Measurements from ENCODE around the gene UBTD1.

UBTD1 gene

GRCh38 chr10:97498841-97499560 lies at the start of gene UBTD1:
Gene UBTD1, plus strand, starts transcription at chr10:97498924. Its CDS starts 280 bp downstream, at chr10:97499204.
- Histone ChIP-seq H3K9ac (ENCODE audit: low read depth in 1 of 2, low read length in 2 of 2) (peak within 1 kb of the TSS; percentile 87 to 95), H3K27ac (ENCODE audit: low read depth in 2 of 2, low read length in 2 of 2) (peak within 1 kb of the TSS; percentile 90), H3K27me3 (ENCODE audit: control insufficient read depth in 2 of 2, insufficient read depth in 2 of 2, low read length in 2 of 2) (peaks cover 0 to 13% of the 10 kb centered on the region in 2 donors), H3K4me3 (ENCODE audit: low read length in 2 of 2) (peak within 1 kb of the TSS; percentile 97 to 99), H3K36me3 (ENCODE audit: control insufficient read depth in 2 of 2, insufficient read depth in 2 of 2, low read length in 2 of 2) (peaks cover 0 to 3% of the 10 kb centered on the region in 2 donors), H3K9me3 (ENCODE audit: control insufficient read depth in 2 of 2, low read length in 2 of 2) (no peaks in the 10 kb centered on the region), H3K4me1 (ENCODE audit: control insufficient read depth in 2 of 2, insufficient read depth in 2 of 2, low read length in 2 of 2) (peaks cover 3 to 9% of the 10 kb centered on the region in 2 donors)

GRCh38 chr10:97450828-97451227 lies 47.9 kb upstream of the UBTD1 start:
- Histone ChIP-seq H3K36me3 (ENCODE audit: control insufficient read depth in 2 of 2, insufficient read depth in 2 of 2, low read length in 2 of 2) (peaks cover 25 to 39% of the 10 kb centered on the region in 2 donors), H3K9me3 (ENCODE audit: control insufficient read depth in 2 of 2, low read length in 2 of 2) (no peaks in the 10 kb centered on the region), H3K9ac (ENCODE audit: low read depth in 1 of 2, low read length in 2 of 2) (no peak overlapping the region), H3K27ac (ENCODE audit: low read depth in 2 of 2, low read length in 2 of 2) (no peak overlapping the region), H3K4me3 (ENCODE audit: low read length in 2 of 2) (no peak overlapping the region), H3K4me1 (ENCODE audit: control insufficient read depth in 2 of 2, insufficient read depth in 2 of 2, low read length in 2 of 2) (peaks cover 4 to 10% of the 10 kb centered on the region in 2 donors), H3K27me3 (ENCODE audit: control insufficient read depth in 2 of 2, insufficient read depth in 2 of 2, low read length in 2 of 2) (no peaks in the 10 kb centered on the region)

- H3K27ac ChIP-seq (ENCODE audit: low read depth in 2 of 2, low read length in 2 of 2) = no peak overlapping the region
- H3K9ac ChIP-seq (ENCODE audit: low read depth in 1 of 2, low read length in 2 of 2) = no peak overlapping the region
- H3K4me1 ChIP-seq (ENCODE audit: control insufficient read depth in 2 of 2, insufficient read depth in 2 of 2, low read length in 2 of 2) = peaks cover 4 to 7% of the 10 kb centered on the region in 2 donors
- H3K36me3 ChIP-seq (ENCODE audit: control insufficient read depth in 2 of 2, insufficient read depth in 2 of 2, low read length in 2 of 2) = peaks cover 33 to 47% of the 10 kb centered on the region in 2 donors
- no peaks in the 10 kb centered on the region for H3K9me3 ChIP-seq (ENCODE audit: control insufficient read depth in 2 of 2, low read length in 2 of 2)
- H3K4me3 ChIP-seq (ENCODE audit: low read length in 2 of 2) = no peak overlapping the region
- no peaks in the 10 kb centered on the region for H3K27me3 ChIP-seq (ENCODE audit: control insufficient read depth in 2 of 2, insufficient read depth in 2 of 2, low read length in 2 of 2)
Measured at GRCh38 chr10:97451605-97452004, 47.1 kb upstream of the UBTD1 start.

GRCh38 chr10:97452352-97452751 lies 46.4 kb upstream of the UBTD1 start:
- H3K4me1 ChIP-seq (ENCODE audit: control insufficient read depth in 2 of 2, insufficient read depth in 2 of 2, low read length in 2 of 2) = peaks cover 0 to 4% of the 10 kb centered on the region in 2 donors
- peaks cover 40 to 54% of the 10 kb centered on the region in 2 donors for H3K36me3 ChIP-seq (ENCODE audit: control insufficient read depth in 2 of 2, insufficient read depth in 2 of 2, low read length in 2 of 2)
- H3K4me3 ChIP-seq (ENCODE audit: low read length in 2 of 2) = no peak overlapping the region
- H3K27me3 ChIP-seq (ENCODE audit: control insufficient read depth in 2 of 2, insufficient read depth in 2 of 2, low read length in 2 of 2) = no peaks in the 10 kb centered on the region
- no peak overlapping the region for H3K27ac ChIP-seq (ENCODE audit: low read depth in 2 of 2, low read length in 2 of 2)
- H3K9ac ChIP-seq (ENCODE audit: low read depth in 1 of 2, low read length in 2 of 2) = no peak overlapping the region
- no peaks in the 10 kb centered on the region for H3K9me3 ChIP-seq (ENCODE audit: control insufficient read depth in 2 of 2, low read length in 2 of 2)

- H3K27ac ChIP-seq (ENCODE audit: low read depth in 2 of 2, low read length in 2 of 2) = no peak overlapping the region
Measured at GRCh38 chr10:97454330-97455036, 44.2 kb upstream of the UBTD1 start.

GRCh38 chr10:97456034-97456685 lies 42.6 kb upstream of the UBTD1 start:
- Histone ChIP-seq H3K27me3 (ENCODE audit: control insufficient read depth in 2 of 2, insufficient read depth in 2 of 2, low read length in 2 of 2) (no peaks in the 10 kb centered on the region), H3K9ac (ENCODE audit: low read depth in 1 of 2, low read length in 2 of 2) (no peak overlapping the region), H3K27ac (ENCODE audit: low read depth in 2 of 2, low read length in 2 of 2) (no peak overlapping the region), H3K4me3 (ENCODE audit: low read length in 2 of 2) (no peak overlapping the region), H3K4me1 (ENCODE audit: control insufficient read depth in 2 of 2, insufficient read depth in 2 of 2, low read length in 2 of 2) (no peaks in the 10 kb centered on the region), H3K9me3 (ENCODE audit: control insufficient read depth in 2 of 2, low read length in 2 of 2) (no peaks in the 10 kb centered on the region), H3K36me3 (ENCODE audit: control insufficient read depth in 2 of 2, insufficient read depth in 2 of 2, low read length in 2 of 2) (peaks cover 70 to 79% of the 10 kb centered on the region in 2 donors)

More at GRCh38 chr10:97454330-97455036, 44.2 kb upstream of the UBTD1 start:
- H3K4me1 ChIP-seq (ENCODE audit: control insufficient read depth in 2 of 2, insufficient read depth in 2 of 2, low read length in 2 of 2) = no peaks in the 10 kb centered on the region
- no peaks in the 10 kb centered on the region for H3K27me3 ChIP-seq (ENCODE audit: control insufficient read depth in 2 of 2, insufficient read depth in 2 of 2, low read length in 2 of 2)
- no peaks in the 10 kb centered on the region for H3K9me3 ChIP-seq (ENCODE audit: control insufficient read depth in 2 of 2, low read length in 2 of 2)
- no peak overlapping the region for H3K9ac ChIP-seq (ENCODE audit: low read depth in 1 of 2, low read length in 2 of 2)
- H3K36me3 ChIP-seq (ENCODE audit: control insufficient read depth in 2 of 2, insufficient read depth in 2 of 2, low read length in 2 of 2) = peaks cover 56 to 66% of the 10 kb centered on the region in 2 donors
- no peak overlapping the region for H3K4me3 ChIP-seq (ENCODE audit: low read length in 2 of 2)

GRCh38 chr10:97456686-97457065 lies 42.0 kb upstream of the UBTD1 start:
- Histone ChIP-seq H3K27me3 (ENCODE audit: control insufficient read depth in 2 of 2, insufficient read depth in 2 of 2, low read length in 2 of 2) (no peaks in the 10 kb centered on the region), H3K36me3 (ENCODE audit: control insufficient read depth in 2 of 2, insufficient read depth in 2 of 2, low read length in 2 of 2) (peaks cover 75 to 83% of the 10 kb centered on the region in 2 donors), H3K9ac (ENCODE audit: low read depth in 1 of 2, low read length in 2 of 2) (no peak overlapping the region), H3K9me3 (ENCODE audit: control insufficient read depth in 2 of 2, low read length in 2 of 2) (no peaks in the 10 kb centered on the region), H3K4me1 (ENCODE audit: control insufficient read depth in 2 of 2, insufficient read depth in 2 of 2, low read length in 2 of 2) (no peaks in the 10 kb centered on the region), H3K27ac (ENCODE audit: low read depth in 2 of 2, low read length in 2 of 2) (no peak overlapping the region), H3K4me3 (ENCODE audit: low read length in 2 of 2) (no peak overlapping the region)

GRCh38 chr10:97459111-97459510 lies 39.6 kb upstream of the UBTD1 start:
- no peak overlapping the region for H3K9ac ChIP-seq (ENCODE audit: low read depth in 1 of 2, low read length in 2 of 2)
- H3K4me1 ChIP-seq (ENCODE audit: control insufficient read depth in 2 of 2, insufficient read depth in 2 of 2, low read length in 2 of 2) = peaks cover 0 to 2% of the 10 kb centered on the region in 2 donors
- H3K36me3 ChIP-seq (ENCODE audit: control insufficient read depth in 2 of 2, insufficient read depth in 2 of 2, low read length in 2 of 2) = peaks cover 81 to 83% of the 10 kb centered on the region in 2 donors
- no peaks in the 10 kb centered on the region for H3K9me3 ChIP-seq (ENCODE audit: control insufficient read depth in 2 of 2, low read length in 2 of 2)
- no peaks in the 10 kb centered on the region for H3K27me3 ChIP-seq (ENCODE audit: control insufficient read depth in 2 of 2, insufficient read depth in 2 of 2, low read length in 2 of 2)
- no peak overlapping the region for H3K4me3 ChIP-seq (ENCODE audit: low read length in 2 of 2)
- H3K27ac ChIP-seq (ENCODE audit: low read depth in 2 of 2, low read length in 2 of 2) = no peak overlapping the region

- no peak overlapping the region for H3K4me3 ChIP-seq (ENCODE audit: low read length in 2 of 2)
- no peak overlapping the region for H3K27ac ChIP-seq (ENCODE audit: low read depth in 2 of 2, low read length in 2 of 2)
- H3K9me3 ChIP-seq (ENCODE audit: control insufficient read depth in 2 of 2, low read length in 2 of 2) = no peaks in the 10 kb centered on the region
- peaks cover 0 to 2% of the 10 kb centered on the region in 2 donors for H3K4me1 ChIP-seq (ENCODE audit: control insufficient read depth in 2 of 2, insufficient read depth in 2 of 2, low read length in 2 of 2)
- no peak overlapping the region for H3K9ac ChIP-seq (ENCODE audit: low read depth in 1 of 2, low read length in 2 of 2)
- H3K36me3 ChIP-seq (ENCODE audit: control insufficient read depth in 2 of 2, insufficient read depth in 2 of 2, low read length in 2 of 2) = peaks cover 78 to 84% of the 10 kb centered on the region in 2 donors
- no peaks in the 10 kb centered on the region for H3K27me3 ChIP-seq (ENCODE audit: control insufficient read depth in 2 of 2, insufficient read depth in 2 of 2, low read length in 2 of 2)
Measured at GRCh38 chr10:97459933-97460332, 38.8 kb upstream of the UBTD1 start.

- H3K4me3 ChIP-seq (ENCODE audit: low read length in 2 of 2) = no peak overlapping the region
- no peaks in the 10 kb centered on the region for H3K27me3 ChIP-seq (ENCODE audit: control insufficient read depth in 2 of 2, insufficient read depth in 2 of 2, low read length in 2 of 2)
- H3K9me3 ChIP-seq (ENCODE audit: control insufficient read depth in 2 of 2, low read length in 2 of 2) = no peaks in the 10 kb centered on the region
- H3K27ac ChIP-seq (ENCODE audit: low read depth in 2 of 2, low read length in 2 of 2) = no peak overlapping the region
- peaks cover 0 to 2% of the 10 kb centered on the region in 2 donors for H3K4me1 ChIP-seq (ENCODE audit: control insufficient read depth in 2 of 2, insufficient read depth in 2 of 2, low read length in 2 of 2)
- peaks cover 78 to 82% of the 10 kb centered on the region in 2 donors for H3K36me3 ChIP-seq (ENCODE audit: control insufficient read depth in 2 of 2, insufficient read depth in 2 of 2, low read length in 2 of 2)
- H3K9ac ChIP-seq (ENCODE audit: low read depth in 1 of 2, low read length in 2 of 2) = no peak overlapping the region
Measured at GRCh38 chr10:97462309-97462708, 36.4 kb upstream of the UBTD1 start.
